Neural progenitor cell (in vitro differentiated cells): ENCODE data around the gene TSHZ2.

Experiments
- CTCF ChIP-seq: fragments of 200-600 bp; sonication (generic); IDR thresholded peaks from 2 replicates; pipeline ENCODE4 v1.5.1; 2017; ENCODE audit warnings: antibody characterized with exemption, mild to moderate bottlenecking
- EZH2 ChIP-seq: fragments of 200-600 bp; sonication (generic); IDR thresholded peaks from 2 replicates; pipeline ENCODE4 v1.6.1; 2017; ENCODE audit warnings: antibody characterized with exemption, mild to moderate bottlenecking, moderate library complexity
- EZH2phosphoT487 ChIP-seq: fragments of 200-600 bp; sonication (generic); IDR thresholded peaks from 2 replicates; pipeline ENCODE4 v1.6.1; 2017; ENCODE audit warnings: antibody characterized with exemption

DNA sequence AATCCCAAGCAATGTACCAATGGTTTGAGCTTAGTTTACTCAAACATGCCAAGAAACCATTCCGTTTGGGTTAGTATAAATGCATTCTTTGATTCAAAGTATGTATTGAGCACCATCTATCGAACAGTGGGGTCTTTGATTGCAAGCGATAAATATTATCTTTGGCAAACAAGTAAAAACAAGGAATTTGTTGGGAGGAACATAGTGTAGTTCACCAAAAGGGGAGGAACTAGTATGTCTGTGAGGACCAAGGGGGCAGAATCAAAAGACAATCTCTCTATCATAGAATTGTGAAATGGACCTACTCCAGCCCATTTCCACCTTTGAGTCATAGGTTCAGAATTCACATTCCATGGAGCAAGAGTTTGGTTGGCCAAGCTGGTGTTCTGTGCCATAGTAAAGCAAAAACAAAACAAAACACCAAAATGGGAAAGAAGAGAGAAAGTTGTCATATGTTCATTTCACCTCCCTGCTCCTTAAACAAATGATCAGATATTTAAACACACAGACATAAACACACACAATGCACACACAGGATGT lies 266.0 kb downstream of the TSHZ2 start:
- TF ChIP-seq CTCF: no peak
- no peak for TF ChIP-seq EZH2phosphoT487
- no peak for TF ChIP-seq EZH2
